A673 (cell line): ENCODE data around the gene ARHGAP6.

Source experiments
- EZH2 ChIP-seq: fragments of 200-600 bp; sonication (generic); IDR thresholded peaks from 2 replicates; pipeline ENCODE4 v1.6.1; 2017; ENCODE audit warnings: borderline replicate concordance, low read depth, mild to moderate bottlenecking, mixed read lengths, antibody characterized with exemption, low read length; ENCODE audit not compliant: poor library complexity, severe bottlenecking
- TF ChIP-seq, protein P1 (sequence below): fragments of 300-800, 200-600 bp; sonication (generic); conservative IDR thresholded peaks from 2 replicates; pipeline ENCODE4 v1.5.1; 2017; ENCODE audit warnings: low read depth, mild to moderate bottlenecking, antibody characterized with exemption, low read length, moderate library complexity, mixed read lengths

DNA sequence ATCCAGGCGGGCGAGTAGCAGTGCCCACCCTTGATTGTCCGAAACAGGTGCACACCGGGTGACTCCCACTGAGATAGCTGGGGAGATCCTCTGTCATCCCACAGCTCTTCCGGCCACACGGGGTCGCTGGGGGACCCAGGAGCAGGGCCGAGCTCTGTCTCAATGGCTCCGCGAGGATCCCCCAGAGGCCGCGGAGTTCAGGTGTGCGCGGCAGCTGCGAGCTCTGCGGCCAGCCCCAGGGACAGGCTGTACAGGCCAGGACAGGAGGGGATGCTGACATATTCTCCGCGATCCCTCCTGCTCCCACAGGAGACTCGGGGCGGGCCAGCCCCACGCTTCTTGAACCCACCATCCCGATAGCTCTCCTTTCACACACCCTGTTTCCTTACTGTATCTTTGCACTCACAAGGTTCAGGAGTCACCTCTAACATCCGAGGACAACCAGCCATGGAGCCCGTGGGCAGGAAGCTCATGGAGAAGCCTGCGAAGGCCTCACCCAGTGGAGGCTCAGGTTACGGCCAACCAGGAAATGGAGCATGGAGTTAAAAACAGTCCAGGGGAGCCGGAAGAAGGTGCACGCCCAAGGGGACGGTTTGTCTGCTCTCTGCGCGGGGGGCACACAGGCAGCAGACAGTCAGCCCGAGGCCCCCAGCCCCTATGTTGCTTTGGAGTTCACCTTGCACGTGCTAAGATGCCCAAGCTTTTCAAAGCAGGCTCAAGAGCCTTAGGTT is 450.4 kb downstream of the ARHGAP6 start:
- TF ChIP-seq, protein P1, sequence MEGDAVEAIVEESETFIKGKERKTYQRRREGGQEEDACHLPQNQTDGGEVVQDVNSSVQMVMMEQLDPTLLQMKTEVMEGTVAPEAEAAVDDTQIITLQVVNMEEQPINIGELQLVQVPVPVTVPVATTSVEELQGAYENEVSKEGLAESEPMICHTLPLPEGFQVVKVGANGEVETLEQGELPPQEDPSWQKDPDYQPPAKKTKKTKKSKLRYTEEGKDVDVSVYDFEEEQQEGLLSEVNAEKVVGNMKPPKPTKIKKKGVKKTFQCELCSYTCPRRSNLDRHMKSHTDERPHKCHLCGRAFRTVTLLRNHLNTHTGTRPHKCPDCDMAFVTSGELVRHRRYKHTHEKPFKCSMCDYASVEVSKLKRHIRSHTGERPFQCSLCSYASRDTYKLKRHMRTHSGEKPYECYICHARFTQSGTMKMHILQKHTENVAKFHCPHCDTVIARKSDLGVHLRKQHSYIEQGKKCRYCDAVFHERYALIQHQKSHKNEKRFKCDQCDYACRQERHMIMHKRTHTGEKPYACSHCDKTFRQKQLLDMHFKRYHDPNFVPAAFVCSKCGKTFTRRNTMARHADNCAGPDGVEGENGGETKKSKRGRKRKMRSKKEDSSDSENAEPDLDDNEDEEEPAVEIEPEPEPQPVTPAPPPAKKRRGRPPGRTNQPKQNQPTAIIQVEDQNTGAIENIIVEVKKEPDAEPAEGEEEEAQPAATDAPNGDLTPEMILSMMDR, result no peak
- TF ChIP-seq EZH2, result no peak
